Subcutaneous adipose tissue (tissue), 4 donors: ENCODE data around the gene IFITM1. TPM values are rescaled to one million over a fixed set of nuclear protein-coding genes. Genes with fewer than 3 reads are reported as not detected.

ENCODE experiments used
- CTCF ChIP-seq: fragments of 450-650 bp; IDR thresholded peaks from one replicate; pipeline ENCODE4 v1.5.1; 2016; ENCODE audit warnings: low read depth, mild to moderate bottlenecking, control low read depth, antibody characterized with exemption, moderate library complexity
- total RNA-seq, 4 donors: library from RNA; depleted of rRNA; stranded (reverse); fragments of >200 nt; gene quantifications; one replicate each; pipeline ENCODE4 v1.1.0, GENCODE V29; 2016

The IFITM1 gene
- total RNA-seq, 4 donors from 2014 or later: 123 to 199 (median 149) TPM

- TF ChIP-seq CTCF: no peak
Observed at GRCh38 chr11:335779-336658, 22.2 kb downstream of the IFITM1 start.

DNA sequence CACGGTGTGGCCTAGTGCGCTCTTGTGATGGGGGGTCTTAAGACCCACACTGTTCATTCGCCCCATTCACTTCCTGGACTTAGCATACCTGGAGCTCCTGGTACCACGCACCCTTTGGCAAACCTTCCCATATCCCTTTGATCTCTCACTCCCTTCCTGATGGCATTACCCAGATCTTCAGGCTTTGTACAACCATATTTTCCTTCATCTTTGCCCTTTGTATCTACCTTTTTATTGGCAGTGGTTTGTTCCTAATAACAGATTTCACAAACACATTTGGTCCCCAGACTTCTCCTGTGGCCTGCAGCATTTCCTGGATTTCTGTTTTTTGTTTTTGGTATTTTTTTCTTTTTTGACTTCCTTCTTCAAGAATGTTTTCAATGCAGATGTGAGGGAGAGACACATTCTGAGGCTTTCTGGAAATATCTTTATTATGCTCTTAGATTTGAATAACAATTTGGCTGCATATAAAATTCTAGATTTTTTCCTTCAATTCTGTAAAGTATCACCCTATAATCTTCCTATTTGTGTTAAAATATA lies 22.9 kb downstream of the IFITM1 start:
- no peak for TF ChIP-seq CTCF

GRCh38 chr11:337711-338110 lies 23.9 kb downstream of the IFITM1 start:
- TF ChIP-seq CTCF: no peak

- TF ChIP-seq CTCF: no peak
Observed at GRCh38 chr11:339963-340362, 26.1 kb downstream of the IFITM1 start.

GRCh38 chr11:340539-341512 lies 27.0 kb downstream of the IFITM1 start:
- TF ChIP-seq CTCF: no peak

DNA sequence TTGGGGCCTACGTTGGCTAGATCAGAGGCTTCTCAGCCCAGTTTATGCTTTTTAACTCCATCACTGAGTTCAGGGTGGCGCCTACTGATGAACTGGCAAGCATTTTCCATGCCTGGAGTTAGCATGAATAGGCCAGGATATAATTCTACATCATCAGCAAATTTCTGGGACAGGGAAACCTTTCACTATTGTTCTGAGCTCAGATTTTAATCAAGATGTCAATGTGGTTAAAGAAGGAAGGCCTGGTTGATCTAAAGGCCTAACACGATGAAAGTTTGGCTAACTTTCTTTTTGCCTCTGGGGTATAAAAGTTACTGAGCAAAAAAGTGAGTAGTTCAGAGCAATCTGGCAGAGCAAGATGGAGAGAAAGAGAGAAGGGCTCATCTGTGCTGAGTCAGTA lies 28.5 kb downstream of the IFITM1 start:
- TF ChIP-seq CTCF: no peak
